Activated CD4-positive, alpha-beta T cell treated with anti-CD3 and anti-CD28 coated beads, Interleukin-2, amount 50 U/mL, for 24 hours (primary cell): ENCODE measurements around the gene PGBD5.

Experiments
- DNase-seq, 2 donors: peaks; one replicate each; pipeline ENCODE4 v3.0.0-alpha.2; 2020; ENCODE audit warnings: low read depth in 1 of 2, low spot score in 1 of 2

The PGBD5 gene

GRCh38 chr1:230398856-230399255 is 27.3 kb downstream of the PGBD5 start:
- DNase-seq = no peak

- no peak for DNase-seq
Measured at GRCh38 chr1:230396966-230397365, 29.2 kb downstream of the PGBD5 start.

GRCh38 chr1:230395932-230396331 is 30.2 kb downstream of the PGBD5 start:
- no peak for DNase-seq

GRCh38 chr1:230394741-230395140 is 31.4 kb downstream of the PGBD5 start:
- DNase-seq = no peak

- no peak for DNase-seq
Measured at GRCh38 chr1:230394134-230394533, 32.0 kb downstream of the PGBD5 start.

GRCh38 chr1:230393722-230394121 is 32.4 kb downstream of the PGBD5 start:
- DNase-seq = no peak

GRCh38 chr1:230392920-230393521 is 33.1 kb downstream of the PGBD5 start:
- no peak for DNase-seq

- DNase-seq = no peak
Measured at GRCh38 chr1:230392536-230392909, 33.6 kb downstream of the PGBD5 start.

GRCh38 chr1:230391776-230392535 is 34.2 kb downstream of the PGBD5 start:
- no peak for DNase-seq

GRCh38 chr1:230390371-230390770 is 35.8 kb downstream of the PGBD5 start:
- no peak for DNase-seq

GRCh38 chr1:230387876-230388275 is 38.3 kb downstream of the PGBD5 start:
- no peak for DNase-seq

- no peak for DNase-seq
Measured at GRCh38 chr1:230387296-230387695, 38.8 kb downstream of the PGBD5 start.

- DNase-seq = no peak
Measured at GRCh38 chr1:230386637-230387262, 39.4 kb downstream of the PGBD5 start.

GRCh38 chr1:230385930-230386329 is 40.2 kb downstream of the PGBD5 start:
- DNase-seq = no peak

- no peak for DNase-seq
Measured at GRCh38 chr1:230385158-230385450, 41.0 kb downstream of the PGBD5 start.

GRCh38 chr1:230384380-230385157 is 41.6 kb downstream of the PGBD5 start:
- no peak for DNase-seq

- no peak for DNase-seq
Measured at GRCh38 chr1:230383425-230383824, 42.7 kb downstream of the PGBD5 start.

GRCh38 chr1:230382001-230382491 is 44.1 kb downstream of the PGBD5 start:
- no peak for DNase-seq

- no peak for DNase-seq
Measured at GRCh38 chr1:230381585-230381984, 44.5 kb downstream of the PGBD5 start.

- DNase-seq = no peak
Measured at GRCh38 chr1:230381049-230381467, 45.1 kb downstream of the PGBD5 start.

GRCh38 chr1:230379928-230380327 is 46.2 kb downstream of the PGBD5 start:
- DNase-seq = no peak

GRCh38 chr1:230379462-230379861 is 46.7 kb downstream of the PGBD5 start:
- DNase-seq = no peak
